ENCODE data around the gene ACTR10. TPM values are rescaled to one million over a fixed set of nuclear protein-coding genes. Genes with fewer than 3 reads are reported as not detected.
"Not testable (repeated sequence)": the region's sequence is repeated elsewhere in the genome, so short reads cannot be mapped to it uniquely, and the experiment has no call there.

Gene ACTR10
- total RNA-seq, 4 donors from 2014 or later = 45.1 to 149 (median 87.9) TPM

DNA sequence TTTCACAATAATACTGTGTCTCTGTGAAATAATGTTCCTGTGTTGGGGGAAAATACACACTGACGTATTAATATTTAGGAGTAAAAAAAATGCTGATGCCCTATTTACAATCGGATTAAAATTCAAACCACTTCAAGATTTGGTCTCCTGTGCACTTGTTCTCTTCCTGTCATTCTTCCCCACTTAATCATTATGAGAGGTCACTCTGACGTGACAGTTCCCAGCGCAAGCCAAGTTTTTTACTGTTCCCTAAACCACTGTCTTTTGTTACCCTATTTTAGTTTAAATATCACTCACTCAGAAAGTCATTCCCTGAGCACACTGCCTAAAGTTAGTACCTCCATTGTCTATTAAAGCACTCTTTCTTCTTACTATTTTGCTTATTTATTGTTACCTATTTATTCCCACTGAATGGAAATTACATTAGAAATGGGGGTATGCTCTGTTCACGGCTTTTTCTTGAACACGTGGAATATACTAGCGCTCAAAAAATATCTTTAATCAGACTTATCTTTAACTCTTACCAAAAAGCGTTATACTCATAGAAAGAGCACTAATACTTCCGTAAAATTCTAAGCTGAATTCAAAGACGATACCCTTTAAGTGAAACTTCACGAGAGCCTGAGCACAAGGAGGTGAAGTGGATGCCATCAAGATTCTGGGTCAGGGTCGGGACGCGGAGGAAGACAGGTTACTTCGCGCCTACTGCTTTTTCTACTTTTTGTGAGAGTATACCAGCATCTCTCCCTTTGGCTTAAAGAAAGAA, 44.0 kb downstream of the ACTR10 start:
- Histone ChIP-seq H3K27me3 (no peaks in the 10 kb centered on the region), H3K4me1 (peaks cover 5 to 42% (median 18%) of the 10 kb centered on the region in 3 donors), H3K27ac (peak overlapping the region; percentile 86 to 96 (median 96)), H3K4me3 (peak overlapping the region; percentile 84 to 92), H3K36me3 (peaks cover 0 to 13% of the 10 kb centered on the region in 2 donors), H3K9me3 (no peaks in the 10 kb centered on the region)
- TF ChIP-seq POLR2AphosphoS5 (IDR thresholded peaks at IDR 0.05) = no peak
- TF ChIP-seq POLR2A (IDR thresholded peaks at IDR 0.05) = no peak
- TF ChIP-seq EP300 (IDR thresholded peaks at IDR 0.05) = no peak
- 1% methylated on average over 16 of the region's 16 CpGs for WGBS, 2 donors (ENCODE audit: low coverage in 1 of 2)
- ATAC-seq = peak; percentile 20

- Histone ChIP-seq H3K27me3 (no peaks in the 10 kb centered on the region), H3K9me3 (no peaks in the 10 kb centered on the region), H3K4me1 (peaks cover 5 to 44% (median 18%) of the 10 kb centered on the region in 3 donors), H3K27ac (peak within 1 kb of the TSS; percentile 95 to 97 (median 96)), H3K36me3 (peaks cover 0 to 21% of the 10 kb centered on the region in 2 donors), H3K4me3 (peak within 1 kb of the TSS; percentile 84 to 92)
- ATAC-seq = peak; percentile 97
- TF ChIP-seq CTCF (IDR thresholded peaks at IDR 0.05) (peak in 1 of 4 experiments; percentile 13), POLR2A (IDR thresholded peaks at IDR 0.05) (peak; percentile 67 to 72), EP300 (IDR thresholded peaks at IDR 0.05) (no peak), POLR2AphosphoS5 (IDR thresholded peaks at IDR 0.05) (peak; percentile 83)
- 0% methylated on average over 11 to 22 of the region's 50 CpGs for WGBS, 2 donors (ENCODE audit: low coverage in 1 of 2)
Measured at GRCh38 chr14:58244556-58245387, 44.8 kb downstream of the ACTR10 start, which contains the start of gene PSMA3. TSS of gene PSMA3 (plus strand) at chr14:58244843. CDS start at chr14:58244921, 78 bp downstream.

DNA sequence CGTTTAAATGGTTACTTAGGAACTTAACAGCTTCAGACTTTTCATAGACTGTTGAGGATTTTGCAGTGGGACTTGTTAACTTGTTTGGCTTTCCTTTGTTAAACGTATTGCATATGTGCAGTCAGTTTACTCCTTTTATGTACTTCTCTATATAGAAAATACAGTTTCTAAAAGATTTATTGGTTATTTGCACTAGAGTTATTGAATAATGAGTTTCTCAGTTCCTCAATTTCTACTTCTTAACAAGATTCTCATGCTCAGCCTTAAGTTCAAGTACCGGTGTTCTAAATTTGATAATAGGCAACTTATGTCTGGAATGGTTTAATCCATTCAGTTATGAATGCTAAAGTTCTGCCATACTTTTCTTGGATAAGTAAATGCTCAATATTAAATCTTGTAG, 45.6 kb downstream of the ACTR10 start:
- H3K4me1 ChIP-seq = peaks cover 5 to 41% (median 18%) of the 10 kb centered on the region in 3 donors
- no peaks in the 10 kb centered on the region for H3K27me3 ChIP-seq
- H3K36me3 ChIP-seq = peaks cover 0 to 29% of the 10 kb centered on the region in 2 donors
- 2 to 4% methylated on average over 3 of the region's 3 CpGs for WGBS, 2 donors (ENCODE audit: low coverage in 1 of 2)
- TF ChIP-seq POLR2AphosphoS5 (IDR thresholded peaks at IDR 0.05) = no peak
- no peak for ATAC-seq
- peak overlapping the region; percentile 84 to 92 for H3K4me3 ChIP-seq
- no peaks in the 10 kb centered on the region for H3K9me3 ChIP-seq
- H3K27ac ChIP-seq = peak overlapping the region; percentile 95 to 97 (median 96)

DNA sequence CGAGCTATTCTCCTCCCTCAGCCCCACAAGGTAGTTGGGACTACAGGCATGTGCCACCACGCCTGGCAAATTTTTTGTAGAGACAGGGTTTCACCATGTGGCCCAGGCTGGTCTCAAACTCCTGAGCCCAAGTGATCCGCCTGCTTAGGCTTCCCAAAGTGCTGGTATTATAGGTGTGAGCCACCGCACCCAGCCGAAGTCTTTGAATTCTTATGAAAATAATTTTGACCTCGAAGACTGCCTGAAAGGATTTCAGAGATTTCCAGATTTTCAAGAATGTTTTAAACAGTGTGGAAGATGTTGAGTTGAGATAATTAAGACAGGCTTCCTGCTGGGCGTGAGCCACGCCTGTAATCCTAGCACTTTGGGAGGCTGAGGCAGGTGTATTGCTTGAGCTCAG, 49.7 kb downstream of the ACTR10 start:
- Histone ChIP-seq H3K27ac (no peak overlapping the region), H3K4me3 (no peak overlapping the region), H3K4me1 (peaks cover 5 to 33% (median 14%) of the 10 kb centered on the region in 3 donors), H3K9me3 (no peaks in the 10 kb centered on the region), H3K27me3 (no peaks in the 10 kb centered on the region), H3K36me3 (peaks cover 0 to 68% of the 10 kb centered on the region in 2 donors)
- 93 to 95% methylated on average over 5 to 8 of the region's 8 CpGs for WGBS, 2 donors (ENCODE audit: low coverage in 1 of 2)
- TF ChIP-seq EP300 (IDR thresholded peaks at IDR 0.05) = no peak
- ATAC-seq = no peak

- Histone ChIP-seq H3K4me3 (no peak overlapping the region), H3K27me3 (no peaks in the 10 kb centered on the region), H3K4me1 (no peaks in the 10 kb centered on the region), H3K36me3 (peaks cover 0 to 99% of the 10 kb centered on the region in 2 donors), H3K27ac (peak overlapping the region in 1 of 4 donors; percentile 14), H3K9me3 (no peaks in the 10 kb centered on the region)
- 85 to 90% methylated on average over 4 of the region's 4 CpGs for WGBS, 2 donors (ENCODE audit: low coverage in 1 of 2)
- TF ChIP-seq POLR2AphosphoS5 (IDR thresholded peaks at IDR 0.05) (no peak), EP300 (IDR thresholded peaks at IDR 0.05) (no peak), CTCF (IDR thresholded peaks at IDR 0.05) (no peak), POLR2A (IDR thresholded peaks at IDR 0.05) (no peak)
- no peak for ATAC-seq
Measured at GRCh38 chr14:58258156-58258555, 58.2 kb downstream of the ACTR10 start.

DNA sequence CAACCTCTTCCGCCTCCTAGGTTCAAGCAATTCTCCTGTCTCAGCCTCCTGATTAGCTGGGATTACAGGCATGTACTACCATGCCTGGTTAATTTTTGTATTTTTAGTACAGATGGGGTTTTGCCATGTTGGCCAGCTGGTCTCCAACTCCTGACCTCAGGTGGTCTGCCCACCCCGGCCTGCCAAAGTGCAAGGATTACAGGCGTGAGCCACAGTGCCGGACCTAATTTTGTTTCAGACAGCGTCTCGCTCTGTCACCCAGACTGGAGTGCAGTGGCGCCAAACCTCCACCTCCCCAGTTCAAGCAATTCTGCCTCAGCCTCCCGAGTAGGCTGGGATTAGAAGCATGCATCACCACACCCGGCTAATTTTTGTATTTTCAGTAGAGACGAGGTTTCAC, 62.1 kb downstream of the ACTR10 start:
- not testable (repeated sequence) for H3K27ac ChIP-seq, H3K27me3 ChIP-seq, H3K9me3 ChIP-seq, H3K4me1 ChIP-seq, ATAC-seq, H3K4me3 ChIP-seq
- H3K36me3 ChIP-seq = peaks cover 0 to 99% of the 10 kb centered on the region in 2 donors
- 88 to 100% methylated on average over 6 to 10 of the region's 10 CpGs for whole genome bisulfite sequencing, 2 donors (ENCODE audit: low coverage in 1 of 2)

Measured in gastroesophageal sphincter (tissue), 4 donors.